Measurements from ENCODE around the gene PPA1. TPM values are rescaled to one million over a fixed set of nuclear protein-coding genes. Genes with fewer than 3 reads are reported as not detected.

The PPA1 gene
- total RNA-seq, 4 donors from 2014 or later: 14.1 to 113 (median 98.4) TPM

DNA sequence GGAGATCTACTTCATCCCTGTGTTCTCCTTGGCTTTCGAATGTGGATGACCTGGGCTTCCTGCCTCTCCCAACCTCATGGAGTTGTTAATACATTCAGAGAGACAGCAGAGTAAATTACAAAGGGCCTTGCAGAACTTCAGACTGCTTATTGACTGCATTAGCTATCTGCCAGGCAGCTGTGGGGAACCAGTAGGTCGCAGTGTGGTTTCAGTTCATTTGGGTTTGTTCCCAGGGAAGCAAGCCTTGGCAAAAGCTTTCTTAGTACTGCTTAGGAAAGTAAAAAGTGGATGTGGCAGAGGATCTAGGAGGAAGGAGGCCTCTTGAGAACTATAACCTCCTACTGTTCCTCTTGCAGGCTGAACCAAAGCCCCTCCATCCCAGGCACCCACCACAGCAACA is 41.4 kb upstream of the PPA1 start:
- in situ Hi-C loops (cut with MboI; ENCODE audit: low pct_ligation_motif_present in 1 of 4, low pct_unique_long_range_greater_than_20kb in 1 of 4, low sequenced_read_pairs in 3 of 4): no loop called here
- Histone ChIP-seq H3K27ac (no peak overlapping the region), H3K4me1 (no peaks in the 10 kb centered on the region), H3K36me3 (no peaks in the 10 kb centered on the region), H3K27me3 (no peaks in the 10 kb centered on the region), H3K9me3 (no peaks in the 10 kb centered on the region), H3K4me3 (no peak overlapping the region)
- WGBS, 2 donors (ENCODE audit: low coverage in 1 of 2): 80% methylated on average over 2 of the region's 2 CpGs; no CpG with 5 or more reads in 1 of the 2 donors
- intact Hi-C loops (cut with DNase I; ENCODE audit: low total_unique reads): no loop called here
- TF ChIP-seq EP300 (IDR thresholded peaks at IDR 0.05; ENCODE audit: low read depth) (no peak), POLR2A (IDR thresholded peaks at IDR 0.05) (no peak), CTCF (IDR thresholded peaks at IDR 0.05) (no peak), POLR2AphosphoS5 (IDR thresholded peaks at IDR 0.05) (no peak)
- no peak for DNase-seq

DNA sequence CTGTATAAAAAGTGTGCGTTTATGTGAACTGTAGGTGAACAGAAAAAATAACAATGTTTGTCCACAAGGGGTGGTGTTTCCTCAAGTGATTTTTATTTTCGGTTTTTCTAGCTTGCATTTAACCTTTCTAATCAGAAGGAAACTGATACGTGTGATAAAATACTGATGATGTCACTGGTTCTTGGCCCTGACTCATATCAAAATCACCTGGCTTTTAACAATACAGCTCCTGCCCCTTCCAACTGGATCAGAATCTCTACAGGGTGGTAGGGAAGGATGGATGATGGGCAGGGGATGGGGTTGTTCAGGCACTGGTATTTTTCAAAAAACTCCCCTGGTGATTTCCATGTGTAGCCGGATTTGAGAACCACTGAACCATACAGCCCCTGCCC is 39.7 kb upstream of the PPA1 start:
- no peak overlapping the region for H3K27ac ChIP-seq
- H3K27me3 ChIP-seq: no peaks in the 10 kb centered on the region
- H3K9me3 ChIP-seq: no peaks in the 10 kb centered on the region
- in situ Hi-C loops (cut with MboI; ENCODE audit: low pct_ligation_motif_present in 1 of 4, low pct_unique_long_range_greater_than_20kb in 1 of 4, low sequenced_read_pairs in 3 of 4) (no loop called here), intact Hi-C loops (cut with DNase I; ENCODE audit: low total_unique reads) (no loop called here)
- no peak overlapping the region for H3K4me3 ChIP-seq
- H3K36me3 ChIP-seq: no peaks in the 10 kb centered on the region
- no peaks in the 10 kb centered on the region for H3K4me1 ChIP-seq
- 17 to 38% methylated on average over 4 of the region's 4 CpGs for WGBS, 2 donors (ENCODE audit: low coverage in 1 of 2)
- no peak for DNase-seq
- TF ChIP-seq POLR2AphosphoS5 (IDR thresholded peaks at IDR 0.05) (no peak), POLR2A (IDR thresholded peaks at IDR 0.05) (no peak), EP300 (IDR thresholded peaks at IDR 0.05; ENCODE audit: low read depth) (no peak), CTCF (IDR thresholded peaks at IDR 0.05) (peak; percentile 46 to 56 (median 50))

DNA sequence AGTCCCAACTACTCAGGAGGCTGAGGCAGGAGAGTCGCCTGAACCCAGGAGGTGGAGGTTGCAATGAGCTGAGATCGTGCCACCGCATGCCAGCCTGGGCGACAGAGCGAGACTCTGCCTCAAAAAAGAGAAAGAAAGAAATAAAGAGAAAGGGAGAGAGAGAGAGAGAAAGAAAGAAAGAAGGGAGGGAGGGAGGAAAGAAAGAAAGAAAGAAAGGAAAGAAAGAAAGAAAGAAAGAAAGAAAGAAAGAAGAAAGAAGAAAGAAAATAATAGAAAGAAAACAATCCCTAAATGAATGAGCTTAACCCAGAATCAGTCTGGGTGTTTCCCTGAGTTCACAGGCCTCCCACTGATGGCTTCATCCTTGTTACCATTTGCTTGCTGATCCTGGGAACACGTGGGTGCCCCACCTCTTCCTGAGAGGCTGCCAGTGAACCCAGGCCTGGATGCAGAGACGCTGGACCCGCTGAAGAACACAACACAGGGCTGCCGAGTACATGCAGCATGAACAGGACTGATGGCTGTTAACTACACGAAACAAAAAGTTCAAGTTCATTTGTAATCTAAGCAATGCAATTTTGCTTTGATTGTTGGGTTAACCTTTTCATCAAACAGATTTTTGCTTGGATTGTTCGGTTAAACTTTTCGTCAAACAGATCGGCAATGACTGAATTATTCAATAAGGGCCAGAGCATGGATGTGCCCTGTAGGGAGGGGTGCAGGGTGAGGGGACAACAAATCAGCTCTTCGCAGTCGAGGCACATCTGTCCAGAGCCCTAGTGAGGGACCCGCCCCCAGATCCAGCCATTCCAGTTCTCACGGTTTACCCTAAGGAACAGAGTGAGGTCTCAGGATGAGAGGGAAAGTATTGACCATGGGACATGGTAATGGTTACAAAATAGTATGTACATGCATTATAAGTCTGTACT is 39.0 kb upstream of the PPA1 start:
- H3K27ac ChIP-seq: no peak overlapping the region
- 78 to 94% methylated on average over 8 to 17 of the region's 17 CpGs for WGBS, 2 donors (ENCODE audit: low coverage in 1 of 2)
- no peak overlapping the region for H3K4me3 ChIP-seq
- DNase-seq: no peak
- H3K27me3 ChIP-seq: no peaks in the 10 kb centered on the region
- in situ Hi-C loops (cut with MboI; ENCODE audit: low pct_ligation_motif_present in 1 of 4, low pct_unique_long_range_greater_than_20kb in 1 of 4, low sequenced_read_pairs in 3 of 4) (no loop called here), intact Hi-C loops (cut with DNase I; ENCODE audit: low total_unique reads) (no loop called here)
- TF ChIP-seq POLR2AphosphoS5 (IDR thresholded peaks at IDR 0.05): no peak
- no peaks in the 10 kb centered on the region for H3K9me3 ChIP-seq
- H3K4me1 ChIP-seq: no peaks in the 10 kb centered on the region
- H3K36me3 ChIP-seq: no peaks in the 10 kb centered on the region

DNA sequence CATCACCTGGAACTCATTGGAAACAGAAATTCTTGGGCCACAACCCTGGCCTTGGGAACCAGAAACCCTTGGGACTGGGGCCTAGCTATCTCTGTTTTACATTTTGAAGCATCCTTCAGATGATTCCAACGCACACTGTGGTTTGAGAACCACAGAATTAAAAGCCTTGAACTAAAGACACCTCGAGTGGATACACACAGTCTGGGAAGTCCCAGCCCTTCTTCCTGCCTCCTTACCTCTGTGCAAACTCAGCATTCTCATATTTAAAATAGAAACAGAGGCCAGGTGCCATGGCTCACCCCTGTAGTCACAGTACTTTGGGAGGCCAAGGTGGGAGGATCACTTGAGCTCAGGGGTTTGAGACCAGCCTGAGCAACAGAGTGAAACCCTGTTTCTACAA is 37.7 kb upstream of the PPA1 start:
- in situ Hi-C loops (cut with MboI; ENCODE audit: low pct_ligation_motif_present in 1 of 4, low pct_unique_long_range_greater_than_20kb in 1 of 4, low sequenced_read_pairs in 3 of 4): no loop called here
- WGBS, 2 donors (ENCODE audit: low coverage in 1 of 2): 81% methylated on average over 2 of the region's 2 CpGs; no CpG with 5 or more reads in 1 of the 2 donors

More for the DNA sequence above, 37.7 kb upstream of the PPA1 start:
- H3K4me1 ChIP-seq: no peaks in the 10 kb centered on the region
- H3K27ac ChIP-seq: no peak overlapping the region
- H3K36me3 ChIP-seq: no peaks in the 10 kb centered on the region
- no peak for DNase-seq
- intact Hi-C loops (cut with DNase I; ENCODE audit: low total_unique reads): no loop called here
- no peaks in the 10 kb centered on the region for H3K9me3 ChIP-seq
- no peak for TF ChIP-seq CTCF (IDR thresholded peaks at IDR 0.05)
- TF ChIP-seq EP300 (IDR thresholded peaks at IDR 0.05; ENCODE audit: low read depth): no peak
- TF ChIP-seq POLR2AphosphoS5 (IDR thresholded peaks at IDR 0.05): no peak
- no peak for TF ChIP-seq POLR2A (IDR thresholded peaks at IDR 0.05)
- H3K27me3 ChIP-seq: no peaks in the 10 kb centered on the region
- no peak overlapping the region for H3K4me3 ChIP-seq
